ENCODE results near the gene PCK2. TPM values are rescaled to one million over a fixed set of nuclear protein-coding genes. Genes with fewer than 3 reads are reported as not detected.

Gene PCK2
- total RNA-seq, 2 donors from 2014 or later = 11.4 to 16.9 TPM

DNA sequence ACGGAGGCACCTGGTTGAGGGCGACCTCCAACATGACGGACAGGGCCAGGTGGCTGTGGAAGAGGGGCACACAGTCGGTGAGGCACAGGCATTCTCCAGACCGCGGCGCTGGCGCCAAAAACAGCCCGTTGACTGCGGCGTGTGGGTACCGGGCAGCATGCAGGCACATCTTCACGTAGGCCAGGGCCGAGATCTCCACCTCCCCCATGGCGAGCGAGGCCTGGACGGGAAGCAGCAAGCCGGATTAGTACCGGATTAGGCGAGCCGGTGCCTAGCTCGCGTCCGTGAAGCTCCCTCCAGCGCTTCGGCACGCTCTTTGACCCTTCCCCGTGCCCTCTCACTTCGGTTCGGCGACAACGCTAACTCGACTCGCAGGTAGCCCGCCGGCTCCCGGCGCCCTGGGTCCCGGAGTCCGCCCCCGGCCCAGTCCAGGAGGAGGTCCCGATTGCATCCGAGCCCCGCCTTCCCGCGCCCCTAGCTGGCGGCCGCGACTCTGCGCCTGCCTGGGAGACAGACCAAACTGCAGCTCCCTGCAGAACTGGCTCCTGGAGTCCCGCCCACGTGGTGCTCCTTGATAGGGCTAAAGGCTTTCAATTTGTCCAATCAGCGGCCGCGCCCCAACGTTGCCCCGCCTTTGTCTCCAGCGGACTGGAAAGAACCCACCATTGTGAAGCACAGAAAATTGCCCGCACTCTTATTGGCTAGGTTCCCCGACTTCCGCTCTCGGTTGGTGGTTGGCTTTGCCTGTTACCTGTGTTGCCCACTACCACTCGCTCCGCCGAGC, 47.2 kb downstream of the PCK2 start, which contains the start of gene EMC9:
TSS of gene EMC9 (minus strand) at position 495 of the 784 bp plus-strand sequence. CDS start at position 208, 287 bp downstream.
- peaks cover 23 to 43% of the 10 kb centered on the region in 2 donors for H3K4me1 ChIP-seq (ENCODE audit: control insufficient read depth in 1 of 2, low read depth in 2 of 2)

GRCh38 chr14:24143511-24143910, 49.4 kb downstream of the PCK2 start:
- no peak for DNase-seq (ENCODE audit: low spot score)
- no peak for TF ChIP-seq CTCF (IDR thresholded peaks at IDR 0.05)
- no peaks in the 10 kb centered on the region for H3K27me3 ChIP-seq (replicated peaks; ENCODE audit: insufficient read depth)
- H3K27ac ChIP-seq = no peak overlapping the region
- peaks cover 9% of the 10 kb centered on the region for H3K36me3 ChIP-seq
- H3K9me3 ChIP-seq = no peaks in the 10 kb centered on the region
- peaks cover 21 to 38% of the 10 kb centered on the region in 2 donors for H3K4me1 ChIP-seq (ENCODE audit: control insufficient read depth in 1 of 2, low read depth in 2 of 2)
- H3K4me3 ChIP-seq = no peak overlapping the region
- no peak for ATAC-seq (ENCODE audit: insufficient number of reproducible peaks, low FRiP score, low read depth)

More for the DNA sequence above, 47.2 kb downstream of the PCK2 start, which contains the start of gene EMC9:
- ATAC-seq (ENCODE audit: insufficient number of reproducible peaks, low FRiP score, low read depth) (peak; percentile 94), DNase-seq (ENCODE audit: low spot score) (peak; percentile 100)
- Histone ChIP-seq H3K4me3 (peak within 1 kb of the TSS; percentile 85), H3K27ac (peak within 1 kb of the TSS; percentile 84 to 90), H3K27me3 (replicated peaks; ENCODE audit: insufficient read depth) (no peaks in the 10 kb centered on the region), H3K36me3 (peaks cover 13% of the 10 kb centered on the region), H3K9me3 (no peaks in the 10 kb centered on the region)
- TF ChIP-seq CTCF (IDR thresholded peaks at IDR 0.05) = peak; percentile 49

DNA sequence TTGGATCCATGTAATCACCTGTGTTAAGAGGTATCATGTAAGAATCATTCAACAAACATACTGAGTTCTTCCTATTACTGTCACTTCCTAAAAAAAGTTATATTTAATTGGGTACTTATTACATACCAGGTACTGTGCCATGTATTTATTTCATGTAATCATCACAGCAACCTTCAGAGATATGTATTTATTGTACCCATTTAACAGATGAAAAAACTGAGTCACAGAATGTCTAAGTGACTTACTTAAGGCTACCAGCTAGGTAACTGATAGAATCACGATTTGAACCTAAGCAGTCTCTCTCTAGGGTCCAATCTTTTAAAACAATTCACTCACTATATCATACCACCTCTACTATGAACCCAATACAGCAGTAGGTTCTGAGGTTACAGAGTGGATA, 50.3 kb downstream of the PCK2 start:
- ATAC-seq (ENCODE audit: insufficient number of reproducible peaks, low FRiP score, low read depth) = no peak
- Histone ChIP-seq H3K27ac (no peak overlapping the region), H3K4me1 (ENCODE audit: control insufficient read depth in 1 of 2, low read depth in 2 of 2) (peaks cover 20 to 44% of the 10 kb centered on the region in 2 donors), H3K4me3 (no peak overlapping the region), H3K36me3 (peaks cover 6% of the 10 kb centered on the region), H3K27me3 (replicated peaks; ENCODE audit: insufficient read depth) (no peaks in the 10 kb centered on the region), H3K9me3 (no peaks in the 10 kb centered on the region)
- no peak for DNase-seq (ENCODE audit: low spot score)
- no peak for TF ChIP-seq CTCF (IDR thresholded peaks at IDR 0.05)

GRCh38 chr14:24145219-24145618, 51.1 kb downstream of the PCK2 start:
- Histone ChIP-seq H3K27ac (peak overlapping the region; percentile 72 to 87), H3K9me3 (no peaks in the 10 kb centered on the region), H3K4me3 (peak overlapping the region; percentile 92), H3K4me1 (ENCODE audit: control insufficient read depth in 1 of 2, low read depth in 2 of 2) (peaks cover 18 to 36% of the 10 kb centered on the region in 2 donors), H3K27me3 (replicated peaks; ENCODE audit: insufficient read depth) (no peaks in the 10 kb centered on the region), H3K36me3 (peaks cover 12% of the 10 kb centered on the region)
- ATAC-seq (ENCODE audit: insufficient number of reproducible peaks, low FRiP score, low read depth) (no peak), DNase-seq (ENCODE audit: low spot score) (no peak)
- TF ChIP-seq CTCF (IDR thresholded peaks at IDR 0.05) = no peak

DNA sequence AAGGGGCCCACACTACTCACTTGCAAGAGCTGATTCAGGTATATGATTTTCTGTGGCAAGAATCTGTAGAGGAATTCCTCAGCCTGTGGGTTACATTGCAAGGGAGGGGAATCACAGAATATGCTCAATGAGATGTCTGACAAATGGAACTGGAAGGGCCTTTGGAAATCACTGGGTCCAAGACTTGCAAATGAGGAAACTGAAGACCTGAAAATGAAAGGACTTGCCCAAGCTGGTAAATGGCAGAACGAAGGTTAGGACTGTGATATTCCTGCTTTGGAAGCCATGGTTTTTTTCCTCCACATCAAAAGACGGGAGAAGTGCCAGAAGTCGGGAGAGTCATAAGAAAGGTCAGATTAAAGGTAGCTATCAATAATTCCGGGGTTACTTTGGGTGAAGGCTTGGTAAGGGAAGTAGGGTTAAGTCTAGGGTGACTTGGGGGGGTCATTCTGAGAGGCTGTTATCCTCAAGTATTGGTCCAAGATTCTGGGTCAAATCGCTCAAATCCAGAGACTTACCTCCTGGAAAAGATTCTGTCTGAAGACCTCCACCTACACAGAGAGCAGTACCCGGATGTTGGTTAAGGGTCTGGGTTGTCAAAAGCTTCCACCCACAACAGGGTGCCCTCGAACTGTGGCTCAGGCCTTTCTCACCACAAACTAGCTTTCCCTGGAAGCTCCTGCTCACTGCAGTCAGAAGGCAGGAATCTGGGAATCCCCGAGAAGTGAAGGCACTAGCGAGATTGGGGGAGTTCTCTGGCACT, 51.8 kb downstream of the PCK2 start:
- DNase-seq (ENCODE audit: low spot score) (no peak), ATAC-seq (ENCODE audit: insufficient number of reproducible peaks, low FRiP score, low read depth) (no peak)
- Histone ChIP-seq H3K27me3 (replicated peaks; ENCODE audit: insufficient read depth) (no peaks in the 10 kb centered on the region), H3K27ac (peak overlapping the region; percentile 72 to 87), H3K36me3 (peaks cover 16% of the 10 kb centered on the region), H3K4me3 (peak overlapping the region; percentile 92), H3K9me3 (no peaks in the 10 kb centered on the region), H3K4me1 (ENCODE audit: control insufficient read depth in 1 of 2, low read depth in 2 of 2) (peaks cover 18 to 36% of the 10 kb centered on the region in 2 donors)
- no peak for TF ChIP-seq CTCF (IDR thresholded peaks at IDR 0.05)
